Measurements from ENCODE around the gene HINFP. TPM values are rescaled to one million over a fixed set of nuclear protein-coding genes. Genes with fewer than 3 reads are reported as not detected.

Gene HINFP, protein sequence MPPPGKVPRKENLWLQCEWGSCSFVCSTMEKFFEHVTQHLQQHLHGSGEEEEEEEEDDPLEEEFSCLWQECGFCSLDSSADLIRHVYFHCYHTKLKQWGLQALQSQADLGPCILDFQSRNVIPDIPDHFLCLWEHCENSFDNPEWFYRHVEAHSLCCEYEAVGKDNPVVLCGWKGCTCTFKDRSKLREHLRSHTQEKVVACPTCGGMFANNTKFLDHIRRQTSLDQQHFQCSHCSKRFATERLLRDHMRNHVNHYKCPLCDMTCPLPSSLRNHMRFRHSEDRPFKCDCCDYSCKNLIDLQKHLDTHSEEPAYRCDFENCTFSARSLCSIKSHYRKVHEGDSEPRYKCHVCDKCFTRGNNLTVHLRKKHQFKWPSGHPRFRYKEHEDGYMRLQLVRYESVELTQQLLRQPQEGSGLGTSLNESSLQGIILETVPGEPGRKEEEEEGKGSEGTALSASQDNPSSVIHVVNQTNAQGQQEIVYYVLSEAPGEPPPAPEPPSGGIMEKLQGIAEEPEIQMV
- 10 to 100 TPM; 66.0 to 68.6 TPM for total RNA-seq
- 10 to 100 TPM in 1 of 3 donors, 1 to 10 TPM in 2; 7.3 to 24.9 (median 7.5) TPM for polyA plus RNA-seq
- 24.5 to 52.8 (median 33.3) reads per million in 6 experiments for total RNA-seq

DNA sequence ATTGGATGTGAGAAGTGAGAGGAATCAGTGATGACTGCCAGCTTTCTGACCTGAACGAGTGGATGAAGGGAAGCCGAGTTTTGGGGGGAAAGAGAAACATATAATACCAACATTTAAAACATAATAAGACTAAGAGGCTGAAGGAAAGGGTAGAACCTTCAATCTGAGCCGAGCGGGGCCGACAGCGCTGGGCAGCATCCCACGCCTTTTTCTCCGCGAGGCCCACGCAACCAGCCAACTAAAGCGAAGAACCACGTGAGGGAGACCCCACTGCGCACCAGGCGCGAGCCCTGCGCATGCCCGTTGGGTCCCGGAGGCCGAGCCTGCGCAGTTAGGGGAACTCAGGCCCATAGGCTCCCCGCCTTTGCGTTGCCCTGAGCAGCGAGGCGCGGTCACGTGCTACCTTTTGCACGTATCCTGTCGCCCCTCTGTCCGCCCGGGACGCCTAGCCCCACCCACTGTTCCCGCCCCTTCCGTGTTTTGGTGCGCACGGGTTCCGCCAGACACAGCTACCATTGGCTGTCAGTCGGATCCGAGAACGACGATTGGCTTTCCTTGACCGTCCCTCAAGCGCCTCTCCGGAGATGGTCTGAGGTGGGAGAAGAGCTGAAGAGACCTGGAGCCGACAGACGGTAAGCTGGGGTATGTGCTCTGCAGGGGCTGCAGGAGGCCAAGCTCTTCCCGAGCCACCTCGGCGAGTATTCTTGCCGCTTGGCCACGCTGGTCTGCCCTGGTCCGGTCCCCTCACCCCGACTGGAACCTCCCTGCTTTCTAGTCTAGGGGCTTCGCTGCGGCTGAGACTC lies at the start of gene HINFP:
Gene HINFP (plus strand): TSS at position 573 of the 803 bp plus-strand sequence. CDS start 5,365 bp downstream, outside the sequence.
- ATAC-seq (peak; percentile 94 to 97), DNase-seq (peak; percentile 94 to 100 (median 99))
- H3K9me3 Mint-ChIP-seq = no peaks in the 10 kb centered on the region
- peaks cover 26 to 46% (median 43%) of the 10 kb centered on the region in 4 donors for H3K4me1 Mint-ChIP-seq
- H3K27me3 Mint-ChIP-seq = no peaks in the 10 kb centered on the region
- POLR2A ChIA-PET = interaction anchor here (0.7 to 9.9 kb wide), 18 partner anchors 9 to 685 kb away, joined by 3 to 130 read pairs (median 5); partner anchors contain the start of genes C2CD2L, CENATAC, DPAGT1 and HMBS
- peak within 1 kb of the TSS; percentile 84 to 99 (median 92) for H3K4me3 Mint-ChIP-seq
- H3K36me3 Mint-ChIP-seq = peaks cover 0 to 20% (median 3%) of the 10 kb centered on the region in 3 donors
- peak within 1 kb of the TSS; percentile 95 to 98 (median 96) for H3K27ac Mint-ChIP-seq

DNA sequence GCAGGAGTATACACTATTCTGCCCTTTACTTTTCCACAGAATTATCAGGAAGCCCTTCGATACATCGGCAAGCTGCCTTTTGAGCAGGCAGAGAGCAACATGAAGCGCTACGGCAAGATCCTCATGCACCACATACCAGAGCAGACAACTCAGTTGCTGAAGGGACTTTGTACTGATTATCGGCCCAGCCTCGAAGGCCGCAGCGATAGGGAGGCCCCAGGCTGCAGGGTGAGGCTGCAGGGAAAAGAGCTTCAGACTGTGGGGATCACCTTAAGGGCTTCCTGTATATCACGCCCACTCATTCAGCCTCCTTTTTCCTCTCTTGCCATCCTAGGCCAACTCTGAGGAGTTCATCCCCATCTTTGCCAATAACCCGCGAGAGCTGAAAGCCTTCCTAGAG lies 43.5 kb upstream of the HINFP start:
- Mint-ChIP-seq H3K9me3 (no peaks in the 10 kb centered on the region), H3K27ac (peak overlapping the region in 1 of 10 donors; percentile 79)
- POLR2A ChIA-PET = interaction anchor here (0.5 kb wide), 1 partner anchor 176 kb away, joined by 3 read pairs; no protein-coding TSS in a partner anchor

GRCh38 chr11:119078675-119079420 lies 42.5 kb upstream of the HINFP start:
- no peak overlapping the region for H3K4me3 Mint-ChIP-seq
- no peak for DNase-seq
- peak overlapping the region in 2 of 10 donors; percentile 18 to 24 for H3K27ac Mint-ChIP-seq
- ATAC-seq = no peak
- H3K4me1 Mint-ChIP-seq = no peaks in the 10 kb centered on the region
- POLR2A ChIA-PET = interaction anchor here (0.7 to 1.7 kb wide), 3 partner anchors 11 to 373 kb away, joined by 3 to 5 read pairs (median 5); partner anchors contain the start of gene VPS11
- H3K9me3 Mint-ChIP-seq = no peaks in the 10 kb centered on the region
- peaks cover 0 to 77% (median 14%) of the 10 kb centered on the region in 3 donors for H3K36me3 Mint-ChIP-seq
- H3K27me3 Mint-ChIP-seq = no peaks in the 10 kb centered on the region

More for the DNA sequence above, 43.5 kb upstream of the HINFP start:
- DNase-seq = no peak
- H3K36me3 Mint-ChIP-seq = peaks cover 0 to 87% (median 19%) of the 10 kb centered on the region in 3 donors
- H3K4me3 Mint-ChIP-seq = no peak overlapping the region
- no peaks in the 10 kb centered on the region for H3K27me3 Mint-ChIP-seq
- no peak for ATAC-seq
- peaks cover 1 to 4% (median 3%) of the 10 kb centered on the region in 4 donors for H3K4me1 Mint-ChIP-seq

DNA sequence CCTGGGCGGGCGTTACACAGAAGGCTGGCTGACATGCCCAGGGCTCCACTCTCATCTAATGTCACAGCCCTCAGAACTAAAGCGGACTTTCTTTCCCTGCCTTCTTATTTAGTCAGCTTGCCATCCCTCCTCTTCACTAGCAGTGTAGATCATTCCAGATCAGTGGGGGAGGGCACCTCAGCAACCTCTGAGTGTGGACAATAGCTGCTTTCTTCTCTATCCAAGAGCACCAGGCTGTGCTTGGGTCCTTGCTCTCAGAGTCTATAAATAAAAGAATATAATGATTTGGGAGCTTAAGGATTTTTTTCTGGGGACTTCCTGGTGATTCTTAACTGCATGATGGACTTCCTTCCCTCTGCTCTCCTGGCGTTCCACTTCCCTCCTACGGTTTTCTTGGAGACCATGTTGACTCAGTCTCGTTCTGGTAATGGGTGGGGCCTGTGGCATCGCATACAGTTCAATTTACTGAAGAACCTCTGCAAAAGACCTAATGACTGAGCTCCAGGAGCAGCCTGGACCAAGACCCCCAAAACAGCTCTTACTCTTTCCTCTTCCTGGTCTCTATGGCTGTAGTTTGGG lies 39.6 kb upstream of the HINFP start:
- no peaks in the 10 kb centered on the region for H3K27me3 Mint-ChIP-seq
- peaks cover 5 to 20% (median 16%) of the 10 kb centered on the region in 4 donors for H3K4me1 Mint-ChIP-seq
- H3K9me3 Mint-ChIP-seq = no peaks in the 10 kb centered on the region
- ATAC-seq (no peak), DNase-seq (no peak)
- POLR2A ChIA-PET = interaction anchor here (0.8 to 1.5 kb wide), 5 partner anchors 10 to 20 kb away, joined by 3 to 8 read pairs (median 5); partner anchors contain the start of genes DPAGT1 and VPS11
- H3K27ac Mint-ChIP-seq = peak overlapping the region in 4 of 10 donors; percentile 13 to 58 (median 49)
- peaks cover 0 to 58% (median 14%) of the 10 kb centered on the region in 3 donors for H3K36me3 Mint-ChIP-seq
- H3K4me3 Mint-ChIP-seq = no peak overlapping the region

DNA sequence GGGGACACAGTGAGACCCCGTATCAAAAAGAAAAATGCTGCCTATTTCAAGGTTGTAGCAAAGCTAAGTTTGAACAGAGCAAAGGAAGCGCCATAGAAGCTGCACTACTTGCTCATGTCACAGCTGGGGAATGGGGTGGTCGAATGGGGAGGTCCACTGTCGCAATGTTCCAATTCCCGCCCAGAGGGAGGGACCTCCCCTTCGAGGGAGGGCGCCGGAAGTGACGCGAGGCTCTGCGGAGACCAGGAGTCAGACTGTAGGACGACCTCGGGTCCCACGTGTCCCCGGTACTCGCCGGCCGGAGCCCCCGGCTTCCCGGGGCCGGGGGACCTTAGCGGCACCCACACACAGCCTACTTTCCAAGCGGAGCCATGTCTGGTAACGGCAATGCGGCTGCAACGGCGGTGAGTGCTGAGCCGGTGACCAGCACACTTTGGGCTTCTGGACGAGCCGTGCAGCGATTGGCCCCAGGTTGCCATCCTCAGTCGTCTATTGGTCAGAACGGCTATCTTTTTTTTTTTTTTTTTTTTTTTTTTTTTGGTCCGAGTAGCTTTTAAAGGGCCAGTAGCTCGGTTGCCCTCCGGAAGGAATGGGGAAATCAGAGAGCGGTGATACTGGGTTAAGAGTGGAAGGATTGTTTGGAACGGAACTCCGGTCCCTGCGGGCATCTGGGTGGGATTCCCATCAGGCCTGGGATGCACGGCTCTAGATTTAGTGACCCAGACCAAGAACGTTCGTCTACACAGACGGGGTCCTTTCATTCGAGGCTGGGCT lies 36.5 kb upstream of the HINFP start, which contains the start of gene HMBS:
Gene HMBS (plus strand): TSS at position 219 of the 774 bp plus-strand sequence. CDS start 153 bp downstream, at position 372.
- H3K36me3 Mint-ChIP-seq = peaks cover 0 to 27% (median 4%) of the 10 kb centered on the region in 3 donors
- no peaks in the 10 kb centered on the region for H3K27me3 Mint-ChIP-seq
- peak within 1 kb of the TSS; percentile 87 to 97 (median 94) for H3K4me3 Mint-ChIP-seq
- POLR2A ChIA-PET = interaction anchor here (0.6 to 3.3 kb wide), 28 partner anchors 10 to 1149 kb away, joined by 3 to 41 read pairs (median 5); partner anchors contain the start of genes C2CD2L, CENATAC, DPAGT1 and HINFP
- H3K4me1 Mint-ChIP-seq = peaks cover 5 to 34% (median 25%) of the 10 kb centered on the region in 4 donors
- H3K9me3 Mint-ChIP-seq = no peaks in the 10 kb centered on the region
- ATAC-seq (peak; percentile 89 to 95), DNase-seq (peak; percentile 79 to 97 (median 90))
- H3K27ac Mint-ChIP-seq = peak within 1 kb of the TSS; percentile 90 to 97 (median 96)

DNA sequence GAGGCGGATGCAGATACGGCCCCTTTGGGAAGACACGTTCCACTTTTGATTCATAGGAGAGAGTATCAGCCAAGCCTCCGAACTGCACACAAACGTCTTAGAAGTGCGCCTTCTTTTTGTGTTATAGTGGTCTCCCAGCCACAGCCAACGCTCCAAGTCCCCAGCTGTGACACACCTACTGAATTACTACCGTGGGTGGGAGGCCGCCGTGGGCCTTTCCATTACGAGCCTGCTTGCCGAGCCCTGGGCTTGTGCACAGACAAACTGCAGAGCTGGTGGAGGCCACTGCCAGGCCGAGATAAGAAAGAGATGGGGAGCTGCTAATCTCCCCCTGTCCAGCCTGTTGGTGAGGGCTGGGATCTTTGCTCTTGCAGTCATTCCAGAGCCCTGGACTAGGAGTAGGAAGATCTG lies 35.9 kb upstream of the HINFP start:
- Mint-ChIP-seq H3K9me3 (no peaks in the 10 kb centered on the region), H3K36me3 (peaks cover 0 to 21% (median 7%) of the 10 kb centered on the region in 3 donors), H3K4me3 (peak overlapping the region; percentile 87 to 97 (median 94)), H3K27me3 (no peaks in the 10 kb centered on the region), H3K27ac (peak overlapping the region; percentile 90 to 97 (median 96)), H3K4me1 (peaks cover 5 to 34% (median 25%) of the 10 kb centered on the region in 4 donors)
- POLR2A ChIA-PET = interaction anchor here (0.6 to 3.3 kb wide), 24 partner anchors 9 to 1150 kb away, joined by 3 to 41 read pairs (median 5); partner anchors contain the start of genes C2CD2L, CENATAC, DPAGT1 and HINFP
- peak in 1 of 2 donors; percentile 9 for ATAC-seq
- peak in 2 of 10 donors; percentile 27 for DNase-seq

- Mint-ChIP-seq H3K4me3 (peak overlapping the region in 2 of 10 donors; percentile 32 to 33), H3K27me3 (no peaks in the 10 kb centered on the region), H3K9me3 (no peaks in the 10 kb centered on the region), H3K4me1 (peaks cover 5 to 36% (median 25%) of the 10 kb centered on the region in 4 donors), H3K27ac (peak overlapping the region in 1 of 10 donors; percentile 55), H3K36me3 (peaks cover 0 to 7% (median 4%) of the 10 kb centered on the region in 3 donors)
- no peak for DNase-seq
- ATAC-seq = no peak
- POLR2A ChIA-PET = interaction anchor here (0.7 to 2.6 kb wide), 3 partner anchors 12 to 28 kb away, joined by 3 to 18 read pairs (median 3); no protein-coding TSS in a partner anchor
Observed at GRCh38 chr11:119087123-119087522, 34.3 kb upstream of the HINFP start.

- no peaks in the 10 kb centered on the region for H3K9me3 Mint-ChIP-seq
- no peak overlapping the region for H3K4me3 Mint-ChIP-seq
- no peak for ATAC-seq
- DNase-seq = no peak
- H3K36me3 Mint-ChIP-seq = peaks cover 0 to 6% (median 4%) of the 10 kb centered on the region in 3 donors
- POLR2A ChIA-PET = interaction anchor here (0.5 to 1.0 kb wide), 2 partner anchors 20 to 82 kb away, joined by 3 read pairs; no protein-coding TSS in a partner anchor
- no peaks in the 10 kb centered on the region for H3K27me3 Mint-ChIP-seq
- peak overlapping the region in 2 of 10 donors; percentile 27 to 79 for H3K27ac Mint-ChIP-seq
- peaks cover 8 to 43% (median 27%) of the 10 kb centered on the region in 4 donors for H3K4me1 Mint-ChIP-seq
Observed at GRCh38 chr11:119087747-119088241, 33.6 kb upstream of the HINFP start.

- H3K4me3 Mint-ChIP-seq = no peak overlapping the region
- ATAC-seq = no peak
- POLR2A ChIA-PET = interaction anchor here (0.5 to 1.5 kb wide), 2 partner anchors 14 to 82 kb away, joined by 3 to 4 read pairs; no protein-coding TSS in a partner anchor
Observed at GRCh38 chr11:119088406-119088805, 33.0 kb upstream of the HINFP start.

DNA sequence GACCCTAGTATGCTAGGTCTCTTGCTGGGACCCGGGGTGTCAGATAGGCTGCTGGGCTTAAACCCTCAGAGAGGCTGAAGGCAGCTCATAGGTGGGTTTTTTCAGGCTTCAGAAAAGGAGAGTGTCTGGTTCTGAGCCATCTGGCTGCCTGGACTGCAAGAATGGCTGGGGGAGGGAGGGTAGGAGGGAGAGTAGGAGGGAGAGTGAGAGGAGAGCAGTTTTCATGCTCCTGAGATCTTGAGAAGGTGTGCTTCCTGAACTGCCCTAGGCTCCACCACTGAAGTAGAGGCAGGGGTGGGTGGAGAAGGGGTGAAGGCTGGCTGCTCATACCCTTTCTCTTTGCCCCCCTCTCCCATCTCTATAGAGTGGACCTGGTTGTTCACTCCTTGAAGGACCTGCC lies 32.1 kb upstream of the HINFP start:
- POLR2A ChIA-PET = interaction anchor here (1.4 to 1.5 kb wide), 2 partner anchors 13 to 117 kb away, joined by 3 to 4 read pairs; partner anchors contain the start of gene CBL
- Mint-ChIP-seq H3K27ac (no peak overlapping the region), H3K4me3 (no peak overlapping the region)

More at GRCh38 chr11:119088406-119088805, 33.0 kb upstream of the HINFP start:
- no peaks in the 10 kb centered on the region for H3K9me3 Mint-ChIP-seq
- peaks cover 0 to 6% (median 4%) of the 10 kb centered on the region in 3 donors for H3K36me3 Mint-ChIP-seq
- H3K4me1 Mint-ChIP-seq = peaks cover 10 to 48% (median 31%) of the 10 kb centered on the region in 4 donors
- no peaks in the 10 kb centered on the region for H3K27me3 Mint-ChIP-seq
- no peak for DNase-seq
- H3K27ac Mint-ChIP-seq = peak overlapping the region in 2 of 10 donors; percentile 6 to 8

More for the DNA sequence above, 32.1 kb upstream of the HINFP start:
- Mint-ChIP-seq H3K9me3 (no peaks in the 10 kb centered on the region), H3K36me3 (peaks cover 0 to 6% (median 4%) of the 10 kb centered on the region in 3 donors), H3K27me3 (no peaks in the 10 kb centered on the region), H3K4me1 (peaks cover 10 to 53% (median 38%) of the 10 kb centered on the region in 4 donors)
- ATAC-seq (no peak), DNase-seq (no peak)
